Gastrocnemius medialis (tissue), 4 donors: ENCODE data around the gene RICTOR. TPM values are rescaled to one million over a fixed set of nuclear protein-coding genes. Genes with fewer than 3 reads are reported as not detected.

Experiments used
- ATAC-seq, 2 donors: fragments of 150-250 bp; one replicate each; pipeline ENCODE4 v1.9.1; 2016
- DNase-seq, 2 donors: peaks; one replicate each; pipeline ENCODE4 v3.0.0-alpha.2; 2019
- H3K27ac ChIP-seq, 4 donors: fragments of 200-600 bp; sonication (generic); 1 replicate in 1 of 4; 2 replicates in 3 of 4; pipeline ENCODE4 v1.5.1; 2016 to 2018; ENCODE audit warnings: mild to moderate bottlenecking in 2 of 4, moderate library complexity in 1 of 4
- H3K27me3 ChIP-seq, 3 donors: fragments of 200-600 bp; sonication (generic) in 2 of 3; 1 replicate in 1 of 3; 2 replicates in 2 of 3; pipeline versions ENCODE4 v1.5.1 to v1.6.0; 2016 to 2019; ENCODE audit warnings: mild to moderate bottlenecking in 1 of 3, moderate library complexity in 1 of 3
- H3K36me3 ChIP-seq, 2 donors: fragments of 200-600 bp; sonication (generic) in 1 of 2; one replicate each; pipeline ENCODE4 v1.5.1; 2017 to 2018
- H3K4me1 ChIP-seq, 2 donors: fragments of 200-600 bp; sonication (generic) in 1 of 2; one replicate each; pipeline ENCODE4 v1.5.1; 2016 to 2017; ENCODE audit warnings: mild to moderate bottlenecking in 2 of 2
- H3K4me3 ChIP-seq, 4 donors: fragments of 200-600 bp; sonication (generic) in 3 of 4; 1 replicate in 1 of 4; 2 replicates in 3 of 4; pipeline ENCODE4 v1.5.1; 2016 to 2019; ENCODE audit warnings: mild to moderate bottlenecking in 2 of 4
- H3K9me3 ChIP-seq, 3 donors: fragments of 200-600 bp; sonication (generic) in 2 of 3; 1 replicate in 1 of 3; 2 replicates in 2 of 3; pipeline ENCODE4 v1.5.1; 2016 to 2019
- CTCF ChIP-seq, 5 experiments: fragments of 450-650 bp in 3 of 5; fragments of 200-600 bp in 2 of 5; sonication (generic) in 2 of 5; IDR thresholded peaks in 4 of 5; conservative IDR thresholded peaks in 1 of 5; 1 replicate in 4 of 5; 2 replicates in 1 of 5; pipeline ENCODE4 v1.5.1; 2016 to 2019; ENCODE audit warnings: antibody characterized with exemption in 5 of 5, mild to moderate bottlenecking in 3 of 5, moderate library complexity in 3 of 5
- POLR2A ChIP-seq, 2 donors: fragments of 450-650 bp; IDR thresholded peaks; one replicate each; pipeline ENCODE4 v1.6.1; 2017; ENCODE audit warnings: antibody characterized with exemption in 2 of 2, mild to moderate bottlenecking in 2 of 2, moderate library complexity in 2 of 2
- in situ Hi-C, 4 donors: fragments of 200-750 bp; cut with MboI; loops; one replicate each; pipeline versions ENCODE4 v1.15.0 to v1.8.0; 2017; ENCODE audit warnings: low sequenced_read_pairs in 4 of 4
- intact Hi-C: fragments of 100-400 bp; cut with DNase I; formaldehyde crosslinking; loops from one replicate; pipeline ENCODE4 v1.15.1; 2023; ENCODE audit warnings: low total_unique reads
- total RNA-seq, 4 donors: library from RNA; depleted of rRNA; stranded (reverse); fragments of >200 nt; gene quantifications; one replicate each; pipeline versions ENCODE4 v1.1.0 to v1.2.3, GENCODE V29; 2016

The RICTOR gene
- total RNA-seq, 4 donors from 2014 or later = 28.9 to 56.9 (median 37.0) TPM

- H3K36me3 ChIP-seq = no peaks in the 10 kb centered on the region
- intact Hi-C loops (no loop called here), in situ Hi-C loops (loop anchor here in 1 of 4 donors (10.0 kb wide), 1 partner anchor 47 kb away; no protein-coding TSS in a partner anchor)
- TF ChIP-seq POLR2A (IDR thresholded peaks at IDR 0.05) (no peak), CTCF (IDR thresholded peaks at IDR 0.05 in 4 of 5, conservative IDR thresholded peaks at IDR 0.05 in 1 of 5) (no peak)
- H3K27me3 ChIP-seq = no peaks in the 10 kb centered on the region
- H3K4me3 ChIP-seq = no peak overlapping the region
- DNase-seq (no peak), ATAC-seq (peak; percentile 10 to 46)
- H3K9me3 ChIP-seq = no peaks in the 10 kb centered on the region
- H3K4me1 ChIP-seq = peaks cover 65 to 81% of the 10 kb centered on the region in 2 donors
- peak overlapping the region in 3 of 4 donors; percentile 28 to 60 (median 48) for H3K27ac ChIP-seq
These were observed 12.1 kb downstream of the RICTOR start for GRCh38 chr5:39062104-39062503.

GRCh38 chr5:39059064-39059463 is 15.1 kb downstream of the RICTOR start:
- Histone ChIP-seq H3K4me3 (no peak overlapping the region), H3K36me3 (no peaks in the 10 kb centered on the region), H3K27me3 (no peaks in the 10 kb centered on the region), H3K27ac (peak overlapping the region in 1 of 4 donors; percentile 3), H3K4me1 (peaks cover 74 to 82% of the 10 kb centered on the region in 2 donors), H3K9me3 (no peaks in the 10 kb centered on the region)
- no peak for DNase-seq
- no peak for ATAC-seq
- in situ Hi-C loops (no loop called here), intact Hi-C loops (no loop called here)
- no peak for TF ChIP-seq CTCF (IDR thresholded peaks at IDR 0.05 in 4 of 5, conservative IDR thresholded peaks at IDR 0.05 in 1 of 5)

- no peak for TF ChIP-seq POLR2A (IDR thresholded peaks at IDR 0.05)
- TF ChIP-seq CTCF (IDR thresholded peaks at IDR 0.05 in 4 of 5, conservative IDR thresholded peaks at IDR 0.05 in 1 of 5) = no peak
- ATAC-seq (no peak), DNase-seq (no peak)
- no peaks in the 10 kb centered on the region for H3K27me3 ChIP-seq
- H3K4me1 ChIP-seq = peaks cover 68 to 75% of the 10 kb centered on the region in 2 donors
- peak overlapping the region; percentile 10 to 44 (median 18) for H3K4me3 ChIP-seq
- in situ Hi-C loops (no loop called here), intact Hi-C loops (no loop called here)
- no peaks in the 10 kb centered on the region for H3K36me3 ChIP-seq
- H3K9me3 ChIP-seq = no peaks in the 10 kb centered on the region
- H3K27ac ChIP-seq = peak overlapping the region in 3 of 4 donors; percentile 28 to 49 (median 29)
These were observed 15.8 kb downstream of the RICTOR start for GRCh38 chr5:39058178-39058921.

GRCh38 chr5:39057734-39058133 is 16.5 kb downstream of the RICTOR start:
- Histone ChIP-seq H3K27me3 (no peaks in the 10 kb centered on the region), H3K4me1 (peaks cover 63 to 72% of the 10 kb centered on the region in 2 donors), H3K9me3 (no peaks in the 10 kb centered on the region), H3K27ac (peak overlapping the region in 3 of 4 donors; percentile 28 to 49 (median 29)), H3K36me3 (no peaks in the 10 kb centered on the region), H3K4me3 (peak overlapping the region; percentile 10 to 44 (median 18))
- intact Hi-C loops (no loop called here), in situ Hi-C loops (no loop called here)
- no peak for DNase-seq
- TF ChIP-seq CTCF (IDR thresholded peaks at IDR 0.05 in 4 of 5, conservative IDR thresholded peaks at IDR 0.05 in 1 of 5) (no peak), POLR2A (IDR thresholded peaks at IDR 0.05) (no peak)
- ATAC-seq = no peak
